HEK293T (cell line): ENCODE results near the gene SNED1.
"Not testable (repeated sequence)": the region's sequence is repeated elsewhere in the genome, so short reads cannot be mapped to it uniquely, and the experiment has no call there.

Experiments
- LEF1 ChIP-seq: fragments of 450-650 bp; IDR thresholded peaks from 2 replicates; pipeline ENCODE4 v1.6.1; 2017; ENCODE audit warnings: mild to moderate bottlenecking, borderline replicate concordance
- NFRKB ChIP-seq: fragments of 450-650 bp; IDR thresholded peaks from 2 replicates; pipeline ENCODE4 v1.6.1; 2016; ENCODE audit warnings: mild to moderate bottlenecking, moderate library complexity
- SP1 ChIP-seq: fragments of 450-650 bp; IDR thresholded peaks from 2 replicates; pipeline ENCODE4 v1.6.1; 2017
- SUZ12 ChIP-seq: fragments of 450-650 bp; IDR thresholded peaks from 2 replicates; pipeline ENCODE4 v1.6.1; 2016; ENCODE audit warnings: mild to moderate bottlenecking
- TARDBP ChIP-seq: fragments of 450-650 bp; IDR thresholded peaks from 2 replicates; pipeline ENCODE4 v1.6.1; 2016

DNA sequence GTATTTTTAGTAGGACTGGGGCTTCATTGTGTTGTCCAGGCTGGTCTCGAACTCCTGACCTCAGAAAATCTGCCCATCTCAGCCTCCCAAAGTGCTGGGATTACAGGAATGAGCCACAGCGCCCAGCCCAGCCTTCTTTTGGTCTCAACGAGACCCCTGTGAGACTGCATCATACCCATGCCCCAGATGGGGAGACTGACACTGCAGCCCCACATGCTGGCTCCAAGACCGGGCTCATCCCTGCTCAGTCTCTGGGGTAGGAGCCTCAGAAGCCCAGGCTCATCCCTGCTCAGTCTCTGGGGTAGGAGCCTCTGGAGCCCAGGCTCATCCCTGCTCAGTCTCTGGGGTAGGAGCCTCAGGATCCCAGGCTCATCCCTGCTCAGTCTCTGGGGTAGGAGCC, 22.5 kb upstream of the SNED1 start:
- not testable (repeated sequence) for TF ChIP-seq SP1, NFRKB, SUZ12, TARDBP, LEF1
